SIG-M5 treated with dmso at 0.1 percent for 504 hours (cell line): Measurements from ENCODE around the gene RAB11FIP4.

Source experiments
- DNase-seq: peaks from one replicate; lab custom pipeline; 2025; ENCODE audit not compliant: unreplicated experiment; lab: John Stamatoyannopoulos, UW

The RAB11FIP4 gene

DNA sequence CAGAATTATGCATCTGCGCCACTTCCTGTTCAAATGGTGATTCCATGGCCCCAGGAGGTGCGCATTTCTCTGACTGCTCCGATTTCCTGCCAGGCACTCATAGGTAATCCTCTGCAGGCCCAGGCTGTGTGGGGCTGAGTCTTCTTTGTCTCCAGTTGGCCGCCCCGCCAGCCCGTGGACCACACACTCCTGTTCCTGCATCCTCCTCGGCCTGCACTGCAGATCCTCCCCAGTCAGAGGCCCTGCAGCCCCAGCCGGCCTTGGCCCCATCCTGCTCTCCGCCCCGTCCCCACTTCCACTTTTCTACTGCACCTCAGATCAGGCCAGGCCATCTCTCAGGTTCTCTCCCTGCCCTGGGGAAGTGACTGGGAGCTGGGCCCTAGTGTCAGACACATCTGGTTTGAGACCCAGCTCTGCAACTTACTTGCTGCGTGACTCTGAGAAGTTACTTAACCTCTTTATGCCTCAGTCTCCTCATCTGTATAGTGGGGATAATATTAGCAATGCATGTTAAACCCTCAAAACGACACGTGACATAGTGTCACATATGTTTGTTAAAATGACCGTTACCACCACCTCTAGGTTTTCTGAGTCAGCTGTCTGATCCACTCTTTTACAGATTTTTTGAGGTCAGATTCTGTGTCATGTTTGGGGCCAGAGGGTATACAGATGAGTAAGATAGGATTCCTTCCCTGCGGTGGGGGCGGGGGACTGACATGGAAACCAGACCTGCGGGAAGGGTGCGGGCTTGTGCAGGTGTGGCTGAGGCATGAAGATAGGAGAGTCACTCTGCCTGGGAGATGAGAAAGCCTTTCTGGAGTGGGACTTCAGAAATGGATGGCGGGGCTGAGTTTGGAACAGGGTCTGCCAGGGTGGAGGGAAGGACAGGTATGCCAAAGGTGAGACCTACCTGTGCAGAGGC lies 12.8 kb downstream of the RAB11FIP4 start:
- DNase-seq = peak; percentile 13

GRCh38 chr17:31405890-31406371 lies 14.5 kb downstream of the RAB11FIP4 start:
- DNase-seq = no peak

DNA sequence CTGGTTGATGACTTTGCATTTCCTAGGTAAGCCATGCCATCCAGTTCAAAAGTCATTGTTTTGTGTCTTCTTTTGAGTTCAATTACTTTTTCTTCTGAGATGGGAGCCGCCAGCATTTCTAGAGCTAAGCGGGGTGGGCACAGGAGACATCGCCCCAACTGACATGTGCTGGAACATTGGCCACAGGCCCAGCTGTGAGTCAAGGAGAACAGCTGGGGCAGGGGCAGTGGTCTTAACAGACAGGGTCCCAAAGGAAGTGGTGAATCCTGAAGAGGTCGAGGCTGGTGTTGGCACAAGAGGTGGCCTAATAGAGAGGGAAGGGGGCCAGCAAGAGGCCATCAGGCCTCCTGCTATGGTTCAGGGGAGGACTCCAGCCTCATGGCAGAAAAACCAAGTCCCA lies 17.1 kb downstream of the RAB11FIP4 start:
- no peak for DNase-seq

DNA sequence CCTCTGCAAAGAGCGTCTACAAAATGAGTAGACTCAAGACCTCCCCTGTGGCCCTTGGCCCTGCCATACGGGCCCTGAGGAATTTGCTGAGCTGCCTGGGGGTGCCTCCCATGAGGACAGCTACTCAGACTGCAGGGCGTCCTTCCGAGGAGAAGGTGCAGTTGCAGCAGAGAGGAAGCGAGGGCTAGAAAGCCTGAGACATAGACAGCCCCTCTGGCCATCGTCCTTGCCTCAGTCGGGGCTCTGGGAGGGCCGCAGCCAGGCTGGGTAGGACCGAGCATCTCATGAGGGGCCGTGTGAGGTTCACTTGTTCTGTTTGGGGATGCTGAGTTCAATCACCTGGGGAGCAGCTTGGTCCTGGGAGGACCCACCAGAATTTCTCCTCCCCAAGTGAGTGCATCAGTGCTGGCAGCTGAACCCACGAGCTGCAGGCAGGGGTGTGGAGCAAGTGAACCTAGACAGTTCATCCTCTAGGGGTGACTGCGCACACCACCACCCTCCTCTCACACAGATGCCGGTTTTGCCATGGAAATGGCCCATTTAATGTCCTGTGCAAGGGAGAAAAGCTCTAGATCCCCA lies 20.3 kb downstream of the RAB11FIP4 start:
- no peak for DNase-seq

GRCh38 chr17:31412511-31412910 lies 21.0 kb downstream of the RAB11FIP4 start:
- DNase-seq = no peak

DNA sequence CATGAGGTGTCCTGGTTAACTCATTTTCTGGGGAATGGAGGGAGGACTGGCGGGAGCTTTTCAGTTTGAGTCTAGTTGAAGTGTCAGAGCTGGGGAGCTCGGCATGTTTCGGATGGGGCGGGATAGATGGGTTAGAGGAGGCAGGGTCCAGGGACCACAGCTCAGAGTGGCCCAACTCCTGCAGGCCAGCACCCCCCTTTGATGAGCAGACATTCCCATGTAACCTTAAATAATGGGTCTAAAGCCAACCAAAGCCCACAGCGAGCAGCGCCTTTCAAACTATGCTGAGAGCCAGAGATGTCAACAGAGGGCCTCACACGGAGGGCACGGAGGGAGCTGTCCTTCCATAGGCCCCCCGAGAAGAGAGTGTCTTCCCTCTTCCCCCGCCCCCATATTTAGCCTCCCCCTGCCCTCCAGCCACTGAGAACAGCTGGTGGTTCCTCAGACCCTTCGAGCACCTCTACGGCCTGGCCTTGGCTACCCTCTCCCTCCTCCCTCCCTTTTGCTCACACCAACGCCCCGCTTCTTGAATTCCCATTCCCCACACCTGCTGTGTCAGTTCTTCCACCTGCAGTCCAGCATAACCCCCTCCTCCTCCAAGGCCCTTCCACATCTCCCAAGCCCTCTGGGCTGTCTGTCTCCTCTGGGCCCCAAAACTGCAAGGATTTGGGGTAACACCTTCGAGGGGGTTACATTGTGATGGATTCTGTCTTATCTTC lies 21.8 kb downstream of the RAB11FIP4 start:
- no peak for DNase-seq

DNA sequence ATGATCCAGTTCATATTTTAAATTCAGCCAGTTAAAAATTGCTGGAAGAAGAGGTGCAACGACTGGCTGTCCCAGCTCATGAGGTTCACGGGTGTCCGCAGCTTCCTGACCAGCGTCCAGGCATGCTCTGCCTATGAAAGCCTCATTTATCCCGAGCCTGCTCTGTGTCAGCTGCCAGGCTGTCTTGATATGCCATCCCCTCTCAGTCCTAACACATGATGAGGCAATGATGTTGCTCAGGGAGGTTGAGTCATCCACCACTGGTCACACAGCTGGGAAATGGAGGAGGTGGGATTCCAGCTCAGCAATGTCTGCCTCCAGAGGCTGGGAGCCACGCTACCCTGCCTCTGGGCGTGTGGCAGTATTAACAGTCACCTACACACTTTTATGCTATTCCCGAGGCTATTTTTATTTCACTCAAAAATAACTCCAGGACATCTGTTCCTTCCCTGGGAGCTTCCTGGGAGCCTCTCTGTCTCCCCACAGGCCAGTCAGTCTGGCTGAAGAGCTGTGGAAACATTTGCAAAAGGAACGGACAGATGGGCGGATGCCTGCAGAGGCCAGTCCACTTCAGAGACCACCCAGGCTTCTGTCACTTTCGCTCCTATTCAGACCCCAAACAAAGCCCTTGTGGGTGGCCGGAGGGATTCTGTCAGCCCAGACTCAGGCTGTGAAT lies 22.5 kb downstream of the RAB11FIP4 start:
- DNase-seq = peak; percentile 51

GRCh38 chr17:31414550-31414918 lies 23.1 kb downstream of the RAB11FIP4 start:
- no peak for DNase-seq

GRCh38 chr17:31415004-31415454 lies 23.6 kb downstream of the RAB11FIP4 start:
- peak; percentile 95 for DNase-seq

GRCh38 chr17:31415640-31416502 lies 24.4 kb downstream of the RAB11FIP4 start:
- DNase-seq = no peak

- no peak for DNase-seq
Observed at GRCh38 chr17:31416503-31416923, 25.0 kb downstream of the RAB11FIP4 start.

GRCh38 chr17:31417051-31417792 lies 25.7 kb downstream of the RAB11FIP4 start:
- no peak for DNase-seq

DNA sequence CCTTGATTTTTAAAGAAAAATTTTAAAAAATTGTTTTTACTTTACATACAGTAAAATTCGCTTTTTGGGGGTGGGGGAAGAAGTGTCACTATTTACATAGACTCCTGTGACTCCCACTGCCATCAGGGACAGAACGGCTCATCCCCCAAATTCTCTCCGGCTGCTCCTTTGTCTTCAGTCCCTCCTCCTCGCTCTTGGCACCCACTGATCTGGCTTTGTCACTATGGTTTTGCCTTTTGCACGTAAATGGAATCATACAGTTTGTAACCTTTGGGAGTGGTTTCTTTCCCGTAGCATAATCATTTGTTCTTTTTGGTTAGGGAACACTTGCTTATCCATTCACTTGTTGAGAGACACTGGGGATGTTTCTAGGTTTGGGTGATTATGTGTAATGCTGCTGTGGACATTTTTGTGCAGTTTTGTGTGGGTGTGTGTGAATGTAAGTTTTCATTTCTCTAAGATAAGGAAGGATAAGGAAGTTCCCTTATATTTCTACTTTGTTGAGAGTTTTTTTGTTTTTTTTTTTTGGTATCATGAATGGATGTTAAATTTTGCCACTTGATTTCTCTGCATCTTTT lies 27.4 kb downstream of the RAB11FIP4 start:
- DNase-seq = no peak

DNA sequence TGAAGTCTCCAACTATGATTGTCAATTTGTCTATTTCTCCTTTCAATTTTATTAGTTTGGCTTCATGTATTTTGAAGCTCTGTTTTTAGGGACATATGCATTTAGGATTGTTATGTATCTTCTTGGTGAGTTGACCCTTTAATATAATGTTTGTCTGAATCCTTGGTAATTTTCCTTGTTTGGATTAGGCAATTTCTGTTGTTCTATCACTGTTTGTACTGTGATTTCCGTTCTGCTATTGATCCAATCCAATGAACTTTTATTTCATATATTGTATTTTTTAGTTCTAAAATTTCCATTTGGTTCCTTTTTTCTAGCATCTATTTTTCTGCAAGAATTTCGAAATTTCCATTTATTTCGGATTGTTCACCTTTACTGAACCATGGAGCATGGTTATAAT lies 31.0 kb downstream of the RAB11FIP4 start:
- DNase-seq = no peak

DNA sequence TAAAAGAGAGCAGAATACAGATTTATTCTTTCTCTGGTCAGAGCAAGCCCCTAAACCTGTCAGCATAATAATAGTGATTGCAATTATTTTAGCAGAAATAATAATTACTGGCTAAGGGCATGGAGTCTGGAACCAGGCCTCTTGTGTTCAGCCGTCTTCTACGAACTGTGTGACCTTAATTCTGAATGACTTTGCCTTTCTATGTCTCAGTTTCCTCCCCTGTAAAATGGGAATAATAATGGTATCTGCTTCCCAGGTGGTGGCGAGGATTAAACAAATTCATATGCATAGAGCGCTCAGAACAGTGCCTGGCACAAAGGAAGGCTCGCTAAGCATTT lies 33.4 kb downstream of the RAB11FIP4 start:
- no peak for DNase-seq

DNA sequence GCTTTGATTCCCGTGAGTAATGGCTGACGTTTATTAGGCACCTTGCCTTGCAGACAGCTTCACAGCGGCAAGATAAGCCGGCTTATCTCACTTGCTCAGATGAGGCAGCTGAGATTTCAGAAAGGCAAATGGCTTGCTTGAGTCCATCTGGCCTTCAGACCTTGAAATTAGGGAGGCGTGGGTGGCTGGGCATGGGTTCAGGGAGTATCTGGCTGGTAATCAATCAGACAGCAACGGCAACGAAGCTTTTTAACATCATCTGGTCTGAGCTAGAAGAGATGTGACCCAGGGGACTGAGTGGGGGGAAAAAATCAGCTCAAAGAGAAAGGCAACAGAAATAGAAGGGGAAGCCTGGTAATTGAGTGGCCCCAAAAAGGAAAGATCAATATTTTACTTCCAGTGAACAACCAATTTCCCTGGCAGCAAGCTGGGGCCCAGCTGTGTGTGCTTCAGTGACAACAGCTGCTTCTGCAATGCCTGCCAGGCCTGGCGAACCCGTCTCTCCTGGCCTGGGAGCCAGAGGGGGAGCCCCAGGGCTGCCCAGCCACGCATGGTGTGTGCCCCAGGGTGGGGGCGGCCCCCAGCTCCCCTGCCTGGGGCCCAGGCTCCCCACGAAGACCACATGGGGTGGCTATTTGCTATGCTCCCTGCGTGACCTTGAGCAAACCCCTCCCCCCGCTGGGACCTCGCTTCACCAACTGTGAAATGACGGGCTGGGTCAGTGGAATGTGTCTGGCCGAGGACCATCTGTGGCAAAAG lies 34.0 kb downstream of the RAB11FIP4 start:
- DNase-seq = no peak

GRCh38 chr17:31427684-31428083 lies 36.2 kb downstream of the RAB11FIP4 start:
- DNase-seq = no peak

GRCh38 chr17:31428111-31428510 lies 36.6 kb downstream of the RAB11FIP4 start:
- DNase-seq = no peak
